Measurements from ENCODE around the gene TRRAP. TPM values are rescaled to one million over a fixed set of nuclear protein-coding genes. Genes with fewer than 3 reads are reported as not detected.

The TRRAP gene
- polyA plus RNA-seq, 6 donors from 2014 or later: 0.09 to 7.1 (median 3.1) TPM

GRCh38 chr7:98852826-98853225 lies 25.5 kb upstream of the TRRAP start:
- Mint-ChIP-seq H3K4me3 (no peak overlapping the region), H3K9me3 (peaks cover 3 to 19% (median 14%) of the 10 kb centered on the region in 7 donors)

GRCh38 chr7:98855610-98856422 lies 22.5 kb upstream of the TRRAP start:
- Mint-ChIP-seq H3K4me3 (no peak overlapping the region), H3K27me3 (peaks cover 7 to 31% (median 31%) of the 10 kb centered on the region in 3 donors), H3K9me3 (peaks cover 0 to 3% (median 0%) of the 10 kb centered on the region in 7 donors), H3K4me1 (no peaks in the 10 kb centered on the region), H3K27ac (no peak overlapping the region), H3K36me3 (peaks cover 0 to 15% of the 10 kb centered on the region in 2 donors)
- no peak for ATAC-seq (ENCODE audit: low read depth in 2 of 2)
- no peak for DNase-seq

More at GRCh38 chr7:98852826-98853225, 25.5 kb upstream of the TRRAP start:
- Mint-ChIP-seq H3K36me3 (peaks cover 0 to 6% of the 10 kb centered on the region in 2 donors), H3K27ac (no peak overlapping the region), H3K4me1 (no peaks in the 10 kb centered on the region), H3K27me3 (peaks cover 9 to 24% (median 9%) of the 10 kb centered on the region in 3 donors)
- DNase-seq (no peak), ATAC-seq (ENCODE audit: low read depth in 2 of 2) (no peak)

DNA sequence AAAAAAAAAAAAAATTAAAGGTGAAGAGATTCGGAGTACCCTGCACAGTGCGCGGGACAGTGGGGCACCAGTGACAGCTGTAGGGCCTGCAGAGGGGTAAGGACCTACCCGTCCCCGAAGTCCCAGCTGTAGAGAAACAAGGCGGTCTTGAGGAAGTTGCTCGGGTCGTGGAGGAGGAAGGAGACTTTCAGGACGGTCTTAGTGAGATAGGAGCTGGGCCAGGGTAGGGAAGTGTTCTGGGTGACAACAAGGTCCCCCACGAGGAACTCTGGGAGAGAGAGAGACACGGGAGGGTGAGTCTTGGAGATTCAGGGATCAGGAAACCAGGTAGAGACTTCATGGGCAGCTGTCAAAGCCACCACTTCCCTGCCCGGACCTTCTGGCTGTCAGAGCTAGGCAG lies 18.3 kb upstream of the TRRAP start:
- H3K4me1 Mint-ChIP-seq: no peaks in the 10 kb centered on the region
- DNase-seq (no peak), ATAC-seq (ENCODE audit: low read depth in 2 of 2) (no peak)
- peaks cover 13 to 38% (median 34%) of the 10 kb centered on the region in 3 donors for H3K27me3 Mint-ChIP-seq
- H3K9me3 Mint-ChIP-seq: peaks cover 0 to 2% (median 0%) of the 10 kb centered on the region in 7 donors
- H3K36me3 Mint-ChIP-seq: peaks cover 0 to 15% of the 10 kb centered on the region in 2 donors
- H3K4me3 Mint-ChIP-seq: no peak overlapping the region
- H3K27ac Mint-ChIP-seq: peak overlapping the region in 1 of 6 donors; percentile 62

DNA sequence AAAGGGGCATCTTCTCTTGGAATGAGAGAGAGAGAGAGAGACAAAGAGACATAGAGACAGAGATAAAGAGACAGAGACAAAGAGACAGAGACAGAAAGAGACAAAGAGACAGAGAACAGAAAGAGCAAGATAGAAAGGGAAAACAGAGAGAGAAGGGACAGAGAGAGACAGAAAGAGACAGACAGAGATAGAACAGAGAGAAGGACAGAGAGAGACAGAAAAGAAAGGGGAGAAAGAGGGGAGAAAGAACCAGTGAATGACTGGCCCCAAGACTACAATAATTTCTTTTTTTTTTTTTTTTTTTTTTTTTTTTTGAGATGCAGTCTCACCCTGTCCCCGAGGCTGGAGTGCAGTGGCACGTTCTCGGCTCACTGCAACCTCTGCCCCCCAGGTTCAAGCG lies 16.1 kb upstream of the TRRAP start:
- no peak for ATAC-seq (ENCODE audit: low read depth in 2 of 2)
- DNase-seq: no peak
- Mint-ChIP-seq H3K4me3 (peak overlapping the region in 1 of 8 donors; percentile 1), H3K27ac (no peak overlapping the region), H3K27me3 (peaks cover 10 to 42% (median 34%) of the 10 kb centered on the region in 3 donors), H3K4me1 (no peaks in the 10 kb centered on the region), H3K36me3 (peaks cover 0 to 15% of the 10 kb centered on the region in 2 donors), H3K9me3 (peaks cover 0 to 2% (median 0%) of the 10 kb centered on the region in 7 donors)

DNA sequence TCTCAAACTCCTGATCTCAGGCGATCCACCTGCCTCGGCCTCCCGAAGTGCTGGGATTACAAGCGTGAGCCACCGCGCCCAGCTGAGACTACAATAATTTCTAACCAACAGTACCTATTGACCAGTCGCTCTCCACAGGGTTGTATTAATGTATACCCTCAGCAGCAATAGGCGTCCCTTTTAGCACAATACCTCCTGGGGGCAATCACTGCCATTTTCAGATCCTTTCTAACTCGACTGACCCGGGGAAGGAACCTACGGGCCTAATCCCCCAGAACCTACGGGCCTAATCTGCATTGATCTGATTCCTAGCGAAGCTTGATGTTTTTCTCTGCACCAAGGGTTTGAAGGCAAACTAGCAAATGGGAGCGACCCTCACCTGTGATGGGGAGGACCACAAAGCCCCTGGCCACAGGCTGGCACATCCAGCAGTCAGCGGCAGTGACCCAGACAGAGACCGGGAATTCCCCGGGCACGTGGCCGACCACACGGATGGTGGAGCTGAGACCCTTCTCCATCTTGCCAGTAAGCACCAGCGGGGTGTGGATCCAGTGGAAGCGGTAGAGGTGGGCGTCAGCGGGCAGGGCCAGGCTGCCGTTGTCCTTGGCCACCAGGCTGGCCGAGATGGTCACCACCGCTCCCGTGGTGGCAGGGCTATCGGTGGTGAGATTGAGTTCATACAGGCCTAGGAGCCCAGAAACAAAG lies 15.5 kb upstream of the TRRAP start:
- Mint-ChIP-seq H3K36me3 (peaks cover 0 to 15% of the 10 kb centered on the region in 2 donors), H3K9me3 (peaks cover 0 to 2% (median 0%) of the 10 kb centered on the region in 7 donors), H3K27ac (no peak overlapping the region), H3K4me1 (no peaks in the 10 kb centered on the region), H3K27me3 (peaks cover 9 to 45% (median 34%) of the 10 kb centered on the region in 3 donors), H3K4me3 (no peak overlapping the region)
- ATAC-seq (ENCODE audit: low read depth in 2 of 2) (no peak), DNase-seq (no peak)

DNA sequence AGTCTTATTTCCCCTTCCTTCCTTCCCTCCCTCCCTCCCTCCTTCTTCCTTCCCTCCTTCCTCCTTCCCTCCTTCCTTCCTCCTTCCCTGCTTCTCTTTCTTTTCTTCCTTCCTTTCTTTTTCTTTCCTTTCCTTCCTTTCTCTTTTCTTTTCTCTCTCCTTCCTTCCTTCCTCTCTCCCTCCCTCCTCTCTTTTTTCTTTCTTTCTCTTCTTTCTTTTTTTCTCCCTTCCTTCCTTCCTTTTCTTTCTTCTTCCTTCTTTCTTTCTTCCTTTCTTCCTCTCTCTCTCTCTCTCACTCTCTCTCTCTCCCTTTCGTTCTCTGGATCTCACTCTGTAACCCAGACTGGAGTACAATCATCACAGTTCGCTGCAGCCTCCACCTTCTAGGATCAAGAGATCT lies 14.7 kb upstream of the TRRAP start:
- Mint-ChIP-seq H3K36me3 (peaks cover 0 to 15% of the 10 kb centered on the region in 2 donors), H3K4me3 (no peak overlapping the region), H3K4me1 (no peaks in the 10 kb centered on the region), H3K27ac (no peak overlapping the region), H3K9me3 (peaks cover 0 to 2% (median 0%) of the 10 kb centered on the region in 7 donors), H3K27me3 (peaks cover 13 to 43% (median 30%) of the 10 kb centered on the region in 3 donors)
- DNase-seq (no peak), ATAC-seq (ENCODE audit: low read depth in 2 of 2) (no peak)

- ATAC-seq (ENCODE audit: low read depth in 2 of 2) (no peak), DNase-seq (no peak)
- peaks cover 0 to 5% of the 10 kb centered on the region in 2 donors for H3K36me3 Mint-ChIP-seq
- H3K9me3 Mint-ChIP-seq: peaks cover 0 to 2% (median 0%) of the 10 kb centered on the region in 7 donors
- H3K27ac Mint-ChIP-seq: no peak overlapping the region
- H3K4me3 Mint-ChIP-seq: no peak overlapping the region
- no peaks in the 10 kb centered on the region for H3K4me1 Mint-ChIP-seq
- H3K27me3 Mint-ChIP-seq: peaks cover 13 to 47% (median 17%) of the 10 kb centered on the region in 3 donors
Observed at GRCh38 chr7:98864731-98865453, 13.4 kb upstream of the TRRAP start.

DNA sequence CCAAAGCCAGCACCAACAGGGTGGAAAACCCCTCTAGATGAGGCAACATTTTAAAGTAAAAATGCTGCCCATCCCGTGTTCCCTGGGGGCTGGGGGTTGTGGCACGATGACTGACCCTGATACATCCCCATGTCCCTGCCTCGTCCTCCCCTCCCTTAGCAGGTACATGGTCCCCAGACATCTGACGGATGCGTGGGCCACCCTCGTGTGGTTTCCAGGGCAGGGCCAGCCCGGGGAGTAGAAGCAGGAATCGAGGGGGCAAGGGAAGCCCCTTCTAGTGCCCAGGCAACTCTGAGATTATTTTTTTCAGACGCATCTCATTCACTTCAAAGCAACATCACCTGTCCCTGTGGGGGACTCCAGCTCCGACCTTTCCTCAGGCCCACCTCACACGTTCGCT lies 12.0 kb upstream of the TRRAP start:
- H3K9me3 Mint-ChIP-seq: no peaks in the 10 kb centered on the region
- no peak overlapping the region for H3K4me3 Mint-ChIP-seq
- H3K27me3 Mint-ChIP-seq: peaks cover 17 to 45% (median 18%) of the 10 kb centered on the region in 3 donors
- no peak for ATAC-seq (ENCODE audit: low read depth in 2 of 2)
- peaks cover 5 to 10% (median 10%) of the 10 kb centered on the region in 3 donors for H3K4me1 Mint-ChIP-seq
- no peak for DNase-seq
- no peak overlapping the region for H3K27ac Mint-ChIP-seq
- no peaks in the 10 kb centered on the region for H3K36me3 Mint-ChIP-seq

- Mint-ChIP-seq H3K36me3 (no peaks in the 10 kb centered on the region), H3K27ac (no peak overlapping the region), H3K4me1 (peaks cover 5 to 10% (median 10%) of the 10 kb centered on the region in 3 donors), H3K9me3 (no peaks in the 10 kb centered on the region), H3K4me3 (peak overlapping the region in 1 of 8 donors; percentile 43), H3K27me3 (peaks cover 17 to 45% (median 18%) of the 10 kb centered on the region in 3 donors)
- ATAC-seq (ENCODE audit: low read depth in 2 of 2): no peak
- no peak for DNase-seq
Observed at GRCh38 chr7:98866765-98867164, 11.6 kb upstream of the TRRAP start.

DNA sequence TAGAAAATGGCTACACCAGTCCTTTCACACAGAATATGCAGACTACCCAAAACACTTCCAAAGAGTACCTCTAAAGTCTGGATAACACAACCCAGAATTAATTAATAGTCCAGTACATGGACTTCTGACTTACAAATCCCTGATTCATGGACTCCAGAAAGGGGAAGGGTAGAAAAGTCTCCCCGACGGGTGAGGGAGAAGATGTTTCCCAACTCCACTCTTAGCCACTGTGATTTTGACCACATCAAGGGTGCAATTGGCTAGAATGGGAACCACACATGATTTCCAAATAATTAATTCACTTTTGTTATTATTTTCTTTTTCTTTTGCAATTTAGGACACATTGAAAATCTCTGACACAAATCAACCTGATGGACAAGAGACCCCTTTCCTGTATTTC lies 9.9 kb upstream of the TRRAP start:
- Mint-ChIP-seq H3K36me3 (no peaks in the 10 kb centered on the region), H3K27ac (no peak overlapping the region), H3K4me1 (peaks cover 5 to 10% (median 10%) of the 10 kb centered on the region in 3 donors), H3K27me3 (peaks cover 13 to 39% (median 15%) of the 10 kb centered on the region in 3 donors), H3K9me3 (no peaks in the 10 kb centered on the region), H3K4me3 (peak overlapping the region in 7 of 8 donors; percentile 10 to 92 (median 39))
- DNase-seq: no peak
- ATAC-seq (ENCODE audit: low read depth in 2 of 2): no peak

DNA sequence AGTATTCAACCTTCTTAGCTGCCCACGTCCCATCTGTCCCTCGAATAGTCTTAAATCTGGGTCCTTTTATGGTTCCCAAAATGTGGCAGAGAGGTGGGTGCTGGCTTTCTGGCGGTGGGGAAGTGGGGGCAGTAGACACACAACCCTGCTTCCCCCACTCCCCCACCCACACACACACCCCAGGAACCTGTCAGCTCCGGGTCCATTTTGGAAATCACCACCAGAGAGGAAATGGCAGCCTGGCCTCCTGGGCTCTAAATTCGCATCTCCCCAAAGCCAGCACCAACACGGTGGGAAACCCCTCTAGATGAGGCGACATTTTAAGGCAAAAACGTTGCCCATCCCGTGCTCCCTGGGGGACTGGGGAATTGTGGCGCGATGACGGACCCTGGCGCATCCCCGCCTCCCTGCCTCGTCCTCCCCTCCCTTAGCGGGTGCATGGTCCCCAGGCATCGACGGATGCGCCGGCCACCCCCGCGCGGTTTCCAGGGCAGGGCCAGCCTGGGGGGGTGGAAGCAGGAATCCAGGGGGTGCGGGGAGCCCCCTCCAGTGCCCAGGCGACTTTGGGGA lies 9.2 kb upstream of the TRRAP start:
- DNase-seq (no peak), ATAC-seq (ENCODE audit: low read depth in 2 of 2) (no peak)
- Mint-ChIP-seq H3K4me1 (peaks cover 5 to 10% (median 10%) of the 10 kb centered on the region in 3 donors), H3K9me3 (no peaks in the 10 kb centered on the region), H3K27ac (no peak overlapping the region), H3K4me3 (peak overlapping the region; percentile 10 to 92 (median 59)), H3K27me3 (peaks cover 8 to 33% (median 9%) of the 10 kb centered on the region in 3 donors), H3K36me3 (no peaks in the 10 kb centered on the region)

- Mint-ChIP-seq H3K27me3 (peaks cover 8 to 32% (median 13%) of the 10 kb centered on the region in 3 donors), H3K4me1 (peaks cover 5 to 10% (median 10%) of the 10 kb centered on the region in 3 donors), H3K36me3 (no peaks in the 10 kb centered on the region), H3K9me3 (no peaks in the 10 kb centered on the region), H3K27ac (peak within 1 kb of the TSS in 5 of 6 donors; percentile 42 to 95 (median 59)), H3K4me3 (peak within 1 kb of the TSS; percentile 81 to 93 (median 92))
- ATAC-seq (ENCODE audit: low read depth in 2 of 2) (peak; percentile 5 to 14), DNase-seq (no peak)
Observed at GRCh38 chr7:98869597-98870120, 8.7 kb upstream of the TRRAP start, which contains the start of gene TMEM130. Gene TMEM130 (minus strand): TSS chr7:98870014. CDS start chr7:98869861, 153 bp downstream.

All from naive B cell (primary cell).